A549 (cell line): ENCODE results near the gene ZNF324.
A peak's percentile ranks its signal among the peaks of the same experiment; 100 is the strongest.

Source experiments
- BHLHE40 ChIP-seq: IDR thresholded peaks from 2 replicates; pipeline ENCODE4 v1.6.1; 2012; ENCODE audit warnings: low read depth, low read length, inconsistent platforms
- CEBPB ChIP-seq, 2 experiments: fragments of >200 bp in 1 of 2; sonication (Bioruptor Twin) in 1 of 2; formaldehyde crosslinking in 1 of 2; IDR thresholded peaks; 2 replicates each; pipeline ENCODE4 v1.6.1; 2012 to 2016
- EP300 ChIP-seq, 2 experiments: fragments of >200 bp; sonication (Bioruptor Twin); formaldehyde crosslinking; IDR thresholded peaks; 2 replicates in 1 of 2; 3 replicates in 1 of 2; pipeline ENCODE4 v1.6.1; 2016 to 2017
- MYC ChIP-seq: IDR thresholded peaks from 2 replicates; pipeline ENCODE4 v1.6.1; 2012; ENCODE audit warnings: mild to moderate bottlenecking, inconsistent platforms, low read length, improper control_type of control experiment, borderline replicate concordance
- POLR2A ChIP-seq: IDR thresholded peaks from 2 replicates; pipeline ENCODE4 v1.6.1; 2012; ENCODE audit warnings: mild to moderate bottlenecking, low read length
- POLR2AphosphoS2 ChIP-seq: conservative IDR thresholded peaks from 2 replicates; pipeline ENCODE4 v1.6.1; 2012; ENCODE audit warnings: low read length, improper control_type of control experiment, inconsistent platforms
- RAD21 ChIP-seq, 2 experiments: fragments of >200 bp in 1 of 2; sonication (Bioruptor Twin) in 1 of 2; formaldehyde crosslinking in 1 of 2; IDR thresholded peaks in 1 of 2; conservative IDR thresholded peaks in 1 of 2; 2 replicates in 1 of 2; 3 replicates in 1 of 2; pipeline ENCODE4 v1.6.1; 2012 to 2018; ENCODE audit warnings: inconsistent platforms in 1 of 2
- SMC3 ChIP-seq: fragments of >200 bp; sonication (Bioruptor Twin); formaldehyde crosslinking; IDR thresholded peaks from 3 replicates; pipeline ENCODE4 v1.6.1; 2018; ENCODE audit warnings: inconsistent platforms
- ZFP36 ChIP-seq: fragments of 450-650 bp; IDR thresholded peaks from 2 replicates; pipeline ENCODE4 v1.6.1; 2014; ENCODE audit warnings: borderline replicate concordance; ENCODE audit not compliant: partially characterized antibody
- TF ChIP-seq, protein P1 (sequence below): fragments of >200 bp; sonication (Bioruptor Twin); formaldehyde crosslinking; IDR thresholded peaks from 3 replicates; pipeline ENCODE4 v1.5.1; 2016
- TF ChIP-seq, protein P2 (sequence below): fragments of 450-650 bp; IDR thresholded peaks from 2 replicates; pipeline ENCODE4 v1.6.1; 2014; ENCODE audit warnings: antibody characterized with exemption

DNA sequence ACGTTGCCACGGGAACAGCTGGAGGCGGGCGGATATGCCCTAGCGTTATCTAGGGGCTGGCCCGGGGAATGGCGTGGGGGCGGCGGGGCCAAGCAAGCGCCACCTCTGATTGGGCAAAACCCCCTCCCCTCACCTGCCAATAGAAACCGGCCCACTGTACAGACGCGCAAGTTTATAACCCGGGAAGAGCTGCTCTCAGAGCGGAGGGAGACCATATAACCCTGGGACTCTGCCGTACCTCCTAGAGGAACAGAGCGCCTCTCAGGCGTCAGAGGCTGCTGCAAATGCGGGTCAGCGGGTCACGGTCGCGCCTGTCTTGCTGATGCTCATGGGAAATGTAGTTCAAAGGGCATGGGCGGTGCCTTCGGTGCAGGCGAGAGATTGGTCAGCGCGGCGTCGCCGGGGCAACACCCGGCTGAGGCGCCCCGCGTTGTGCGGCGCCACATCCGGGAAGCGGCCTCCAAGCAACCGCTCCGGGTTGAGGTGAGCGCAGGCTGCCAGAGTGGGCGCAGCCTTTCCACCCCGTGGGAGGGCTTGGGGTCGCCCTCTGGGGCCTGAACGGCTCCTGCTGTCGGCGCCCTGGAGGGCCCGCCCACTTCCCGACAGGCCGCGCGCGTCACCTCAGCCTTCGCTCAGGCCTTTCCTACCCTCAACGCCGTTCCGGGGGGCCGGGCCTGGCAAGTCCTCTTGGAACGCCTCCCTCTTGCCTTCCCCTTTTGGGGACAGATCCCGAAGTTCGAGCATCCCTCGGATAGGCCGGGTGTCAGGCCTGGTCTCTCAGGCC is 9.0 kb downstream of the ZNF324 start, which contains the start of gene ZNF446:
- TF ChIP-seq, protein P1, sequence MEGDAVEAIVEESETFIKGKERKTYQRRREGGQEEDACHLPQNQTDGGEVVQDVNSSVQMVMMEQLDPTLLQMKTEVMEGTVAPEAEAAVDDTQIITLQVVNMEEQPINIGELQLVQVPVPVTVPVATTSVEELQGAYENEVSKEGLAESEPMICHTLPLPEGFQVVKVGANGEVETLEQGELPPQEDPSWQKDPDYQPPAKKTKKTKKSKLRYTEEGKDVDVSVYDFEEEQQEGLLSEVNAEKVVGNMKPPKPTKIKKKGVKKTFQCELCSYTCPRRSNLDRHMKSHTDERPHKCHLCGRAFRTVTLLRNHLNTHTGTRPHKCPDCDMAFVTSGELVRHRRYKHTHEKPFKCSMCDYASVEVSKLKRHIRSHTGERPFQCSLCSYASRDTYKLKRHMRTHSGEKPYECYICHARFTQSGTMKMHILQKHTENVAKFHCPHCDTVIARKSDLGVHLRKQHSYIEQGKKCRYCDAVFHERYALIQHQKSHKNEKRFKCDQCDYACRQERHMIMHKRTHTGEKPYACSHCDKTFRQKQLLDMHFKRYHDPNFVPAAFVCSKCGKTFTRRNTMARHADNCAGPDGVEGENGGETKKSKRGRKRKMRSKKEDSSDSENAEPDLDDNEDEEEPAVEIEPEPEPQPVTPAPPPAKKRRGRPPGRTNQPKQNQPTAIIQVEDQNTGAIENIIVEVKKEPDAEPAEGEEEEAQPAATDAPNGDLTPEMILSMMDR = no peak
- no peak for TF ChIP-seq CEBPB (IDR thresholded peaks at IDR 0.05)
- peak in 1 of 2 experiments; percentile 12; a peak in 1 of 5 replicates for TF ChIP-seq RAD21 (conservative IDR thresholded peaks at IDR 0.05 in 1 of 2, IDR thresholded peaks at IDR 0.05 in 1 of 2)
- TF ChIP-seq POLR2A = peak; percentile 42; the same call in 1 of the 2 replicates
- no peak for TF ChIP-seq BHLHE40
- TF ChIP-seq ZFP36 = no peak
- TF ChIP-seq EP300 (IDR thresholded peaks at IDR 0.05) = no peak
- TF ChIP-seq MYC = no peak
- 0 out of 3 replicates have a peak, but pooled peaks have one; percentile 7 for TF ChIP-seq SMC3
- TF ChIP-seq POLR2AphosphoS2 = peak; percentile 20; the same call in 1 of the 2 replicates
- TF ChIP-seq, protein P2, sequence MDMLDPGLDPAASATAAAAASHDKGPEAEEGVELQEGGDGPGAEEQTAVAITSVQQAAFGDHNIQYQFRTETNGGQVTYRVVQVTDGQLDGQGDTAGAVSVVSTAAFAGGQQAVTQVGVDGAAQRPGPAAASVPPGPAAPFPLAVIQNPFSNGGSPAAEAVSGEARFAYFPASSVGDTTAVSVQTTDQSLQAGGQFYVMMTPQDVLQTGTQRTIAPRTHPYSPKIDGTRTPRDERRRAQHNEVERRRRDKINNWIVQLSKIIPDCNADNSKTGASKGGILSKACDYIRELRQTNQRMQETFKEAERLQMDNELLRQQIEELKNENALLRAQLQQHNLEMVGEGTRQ = 0 out of 2 replicates have a peak, but pooled peaks have one; percentile 5
